Activated T-cell treated with anti-CD3 and anti-CD28 coated beads, Interleukin-2, amount 50 U/mL, for 72 hours (primary cell): Measurements from ENCODE around the gene HDAC7. TPM values are rescaled to one million over a fixed set of nuclear protein-coding genes. Genes with fewer than 3 reads are reported as not detected.

Experiments used
- ATAC-seq, 2 donors: fragments of 150-1000 bp; cut with Tn5 transposase; replicated peaks in 1 of 2; 2 replicates each; pipeline ENCODE4 v1.10.0; 2021; ENCODE audit warnings: moderate library complexity in 2 of 2, mild to moderate bottlenecking in 1 of 2
- DNase-seq, 2 donors: peaks; one replicate each; pipeline ENCODE4 v3.0.0; 2021 to 2022; ENCODE audit warnings: mixed read lengths in 1 of 2
- H3K27ac Mint-ChIP-seq: one replicate; pipeline ENCODE4 v1.8.0; 2022; ENCODE audit warnings: mild to moderate bottlenecking, moderate library complexity, mixed read lengths
- H3K27me3 Mint-ChIP-seq: one replicate; pipeline ENCODE4 v1.8.0; 2022; ENCODE audit warnings: low read depth, mixed read lengths
- H3K36me3 Mint-ChIP-seq, 2 donors: one replicate each; pipeline ENCODE4 v1.8.0; 2022; ENCODE audit warnings: mixed read lengths in 2 of 2, mild to moderate bottlenecking in 1 of 2; ENCODE audit not compliant: insufficient read depth in 2 of 2
- H3K4me1 Mint-ChIP-seq: one replicate; pipeline ENCODE4 v1.8.0; 2022; ENCODE audit warnings: low read depth, mixed read lengths
- H3K4me3 Mint-ChIP-seq, 2 donors: one replicate each; pipeline ENCODE4 v1.8.0; 2022; ENCODE audit warnings: mild to moderate bottlenecking in 2 of 2, mixed read lengths in 2 of 2, moderate library complexity in 2 of 2
- H3K9me3 Mint-ChIP-seq, 2 donors: one replicate each; pipeline ENCODE4 v1.8.0; 2022; ENCODE audit warnings: mixed read lengths in 2 of 2
- total RNA-seq, 2 donors: library from RNA; stranded (reverse); gene quantifications; one replicate each; pipeline ENCODE4 v1.2.3, GENCODE V29; 2022

HDAC7 gene
- total RNA-seq, 2 donors from 2014 or later = 288 to 350 TPM

DNA sequence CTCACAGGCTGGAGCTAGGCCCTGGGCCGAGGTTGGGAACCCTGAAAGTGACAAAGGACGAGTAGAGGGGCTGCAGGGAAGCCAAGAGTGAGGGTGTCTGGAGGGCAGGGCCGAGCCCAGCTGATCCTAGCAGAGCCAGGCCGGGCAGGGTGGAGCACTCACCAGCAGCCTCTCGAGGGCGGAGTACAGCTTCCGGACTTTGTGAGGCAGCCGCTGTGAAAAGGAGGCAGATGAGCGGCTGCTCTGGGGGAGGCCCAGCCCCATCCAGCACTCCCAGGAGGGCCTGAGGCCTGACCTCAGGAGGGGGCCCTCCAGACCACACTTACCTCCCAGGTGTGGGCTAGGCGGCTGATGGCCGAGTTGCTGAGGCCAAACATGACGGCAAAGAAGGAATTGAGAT is 79.7 kb downstream of the HDAC7 start:
- Mint-ChIP-seq H3K27ac (no peak overlapping the region), H3K9me3 (no peaks in the 10 kb centered on the region), H3K4me3 (no peak overlapping the region), H3K4me1 (peaks cover 24% of the 10 kb centered on the region), H3K27me3 (peaks cover 6% of the 10 kb centered on the region), H3K36me3 (no peaks in the 10 kb centered on the region)
- ATAC-seq = no peak
- DNase-seq = no peak

DNA sequence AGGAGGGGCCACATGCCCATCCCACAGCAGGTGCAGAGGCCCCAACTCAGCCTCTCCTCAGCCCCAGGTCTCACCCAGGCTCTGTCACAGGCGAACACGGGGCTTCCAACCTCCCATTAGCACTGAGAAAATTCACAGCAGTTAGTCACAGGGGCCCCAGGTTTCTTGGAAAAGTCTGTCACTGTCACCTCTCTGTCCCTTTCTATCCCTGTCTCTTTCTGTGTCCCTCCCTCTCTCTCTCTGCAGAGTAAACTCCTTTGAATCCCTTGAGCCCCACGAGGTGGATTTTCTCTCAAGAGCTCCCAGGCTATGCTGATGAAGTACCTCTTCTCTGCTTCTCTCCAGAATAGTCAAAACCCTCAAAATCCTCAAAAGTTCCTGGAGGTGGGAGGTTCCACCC is 80.4 kb downstream of the HDAC7 start:
- Mint-ChIP-seq H3K27me3 (no peaks in the 10 kb centered on the region), H3K27ac (no peak overlapping the region), H3K36me3 (no peaks in the 10 kb centered on the region), H3K4me3 (no peak overlapping the region), H3K4me1 (peaks cover 21% of the 10 kb centered on the region), H3K9me3 (no peaks in the 10 kb centered on the region)
- DNase-seq (no peak), ATAC-seq (no peak)

DNA sequence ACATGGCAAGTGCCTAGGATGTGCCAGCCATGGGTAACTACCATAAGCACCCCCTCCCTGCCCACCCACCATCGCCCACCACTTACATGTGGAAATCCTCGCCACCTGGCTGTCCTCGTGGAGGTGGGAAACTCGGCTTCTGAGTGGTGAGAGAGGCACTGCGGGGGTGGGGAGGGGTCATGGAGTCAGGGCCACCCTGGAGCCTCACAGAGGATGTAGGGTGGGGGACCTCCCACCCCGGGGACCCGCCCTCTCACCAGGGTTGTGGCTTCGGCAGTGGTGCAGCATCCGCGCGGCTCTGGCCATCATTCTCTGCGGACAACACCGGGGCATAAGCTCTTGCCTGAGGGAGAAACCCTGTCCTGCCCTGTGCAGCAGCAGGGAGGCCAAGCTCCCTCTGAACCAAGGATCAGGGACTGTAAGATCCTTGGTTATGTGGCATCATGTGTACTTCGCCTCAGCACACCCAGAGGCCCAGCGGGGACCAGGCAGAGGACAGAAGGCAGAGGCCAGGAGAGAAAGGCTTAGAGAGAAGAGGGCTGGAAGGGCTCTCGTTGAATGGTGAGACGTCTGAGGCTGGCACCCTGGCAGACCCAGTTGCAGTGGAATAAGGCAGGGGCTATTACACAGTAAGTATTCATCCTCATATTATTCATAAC is 81.6 kb downstream of the HDAC7 start:
- DNase-seq (no peak), ATAC-seq (no peak)
- H3K27me3 Mint-ChIP-seq = no peaks in the 10 kb centered on the region
- peaks cover 21% of the 10 kb centered on the region for H3K4me1 Mint-ChIP-seq
- no peaks in the 10 kb centered on the region for H3K9me3 Mint-ChIP-seq
- H3K4me3 Mint-ChIP-seq = no peak overlapping the region
- H3K27ac Mint-ChIP-seq = no peak overlapping the region
- no peaks in the 10 kb centered on the region for H3K36me3 Mint-ChIP-seq

DNA sequence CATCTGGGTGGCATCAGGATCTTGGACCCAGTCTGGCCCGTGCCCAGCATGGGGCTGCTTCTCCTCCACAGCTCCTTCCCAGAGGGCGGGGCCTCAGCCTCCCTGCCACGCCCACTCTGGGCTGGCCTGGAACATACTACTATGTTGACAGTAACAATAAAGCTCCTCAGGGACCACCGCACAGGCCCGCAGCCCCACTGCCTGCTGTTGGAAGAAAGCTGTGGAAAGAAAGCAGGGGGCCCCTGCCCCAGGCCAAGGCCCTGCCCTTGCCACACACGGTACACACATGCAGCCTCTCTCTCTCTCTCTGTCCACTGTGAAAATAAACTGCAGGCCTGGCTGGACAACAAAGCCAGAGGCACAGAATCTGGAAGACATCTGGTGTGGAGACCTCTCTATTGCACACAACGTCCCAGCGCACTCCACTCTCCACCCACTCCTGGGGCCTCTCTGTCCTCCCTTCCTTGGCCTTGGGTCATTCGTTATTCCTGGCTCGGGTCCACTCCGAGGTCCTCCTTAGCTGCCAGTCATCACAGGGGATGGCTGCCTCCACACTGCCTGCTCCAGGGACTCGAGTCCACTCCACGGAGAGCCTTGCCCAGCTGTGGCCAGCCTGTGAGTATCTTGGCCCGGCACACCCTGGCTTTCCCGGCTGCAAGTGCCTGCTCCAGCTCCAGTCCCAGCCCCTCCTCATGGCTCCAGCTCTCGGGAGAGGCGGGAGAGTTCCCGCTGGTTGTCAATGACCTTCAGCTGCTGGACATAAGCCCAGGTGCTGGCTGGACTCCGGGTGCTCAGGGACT is 82.6 kb downstream of the HDAC7 start:
- ATAC-seq (no peak), DNase-seq (no peak)
- Mint-ChIP-seq H3K27me3 (no peaks in the 10 kb centered on the region), H3K36me3 (no peaks in the 10 kb centered on the region), H3K4me1 (peaks cover 16% of the 10 kb centered on the region), H3K9me3 (no peaks in the 10 kb centered on the region), H3K4me3 (no peak overlapping the region), H3K27ac (no peak overlapping the region)

DNA sequence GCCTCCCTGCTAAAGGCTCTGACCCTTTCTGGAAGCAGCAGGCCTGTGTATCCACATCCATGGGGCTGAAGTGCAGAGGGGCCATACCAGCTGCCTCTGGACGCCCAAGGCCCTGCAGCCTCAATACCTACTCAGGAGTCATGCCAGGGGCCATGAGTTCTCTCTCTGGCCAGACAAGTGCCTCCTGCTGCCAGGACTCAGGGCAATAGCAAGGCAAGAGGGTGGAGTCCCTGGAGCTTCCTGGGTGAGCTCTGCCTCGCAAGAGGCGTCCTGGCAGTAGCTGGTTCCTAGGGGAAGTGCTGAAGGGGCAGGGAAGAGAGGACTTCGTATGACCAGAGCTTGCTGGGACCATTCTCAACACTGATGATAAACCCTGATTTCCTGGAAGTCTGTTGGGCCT is 83.5 kb downstream of the HDAC7 start:
- Mint-ChIP-seq H3K9me3 (no peaks in the 10 kb centered on the region), H3K4me1 (peaks cover 12% of the 10 kb centered on the region), H3K27ac (no peak overlapping the region), H3K27me3 (no peaks in the 10 kb centered on the region), H3K4me3 (no peak overlapping the region), H3K36me3 (no peaks in the 10 kb centered on the region)
- no peak for DNase-seq
- ATAC-seq = no peak

DNA sequence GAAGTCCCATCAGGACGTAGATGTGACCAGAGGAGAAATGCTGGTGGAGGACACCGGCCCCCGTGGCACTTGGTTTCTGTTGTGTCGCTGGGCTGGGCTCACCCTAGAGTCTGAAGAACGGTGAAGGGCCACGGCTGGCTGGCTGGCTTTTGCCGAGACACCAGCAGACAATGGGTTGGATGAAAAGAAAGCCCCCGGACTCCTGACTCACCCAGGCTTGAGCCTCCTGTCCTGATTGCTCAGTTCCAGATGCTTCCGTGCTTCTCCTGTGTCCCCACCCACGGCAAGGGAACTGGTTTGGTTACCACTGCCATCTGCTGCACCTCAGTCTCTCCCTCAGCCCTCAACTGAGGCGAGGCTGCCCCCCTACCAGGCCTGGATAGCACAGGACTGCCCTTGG is 84.1 kb downstream of the HDAC7 start:
- H3K4me3 Mint-ChIP-seq = no peak overlapping the region
- H3K9me3 Mint-ChIP-seq = no peaks in the 10 kb centered on the region
- DNase-seq (no peak), ATAC-seq (no peak)
- peaks cover 7% of the 10 kb centered on the region for H3K4me1 Mint-ChIP-seq
- no peak overlapping the region for H3K27ac Mint-ChIP-seq
- no peaks in the 10 kb centered on the region for H3K36me3 Mint-ChIP-seq
- no peaks in the 10 kb centered on the region for H3K27me3 Mint-ChIP-seq

DNA sequence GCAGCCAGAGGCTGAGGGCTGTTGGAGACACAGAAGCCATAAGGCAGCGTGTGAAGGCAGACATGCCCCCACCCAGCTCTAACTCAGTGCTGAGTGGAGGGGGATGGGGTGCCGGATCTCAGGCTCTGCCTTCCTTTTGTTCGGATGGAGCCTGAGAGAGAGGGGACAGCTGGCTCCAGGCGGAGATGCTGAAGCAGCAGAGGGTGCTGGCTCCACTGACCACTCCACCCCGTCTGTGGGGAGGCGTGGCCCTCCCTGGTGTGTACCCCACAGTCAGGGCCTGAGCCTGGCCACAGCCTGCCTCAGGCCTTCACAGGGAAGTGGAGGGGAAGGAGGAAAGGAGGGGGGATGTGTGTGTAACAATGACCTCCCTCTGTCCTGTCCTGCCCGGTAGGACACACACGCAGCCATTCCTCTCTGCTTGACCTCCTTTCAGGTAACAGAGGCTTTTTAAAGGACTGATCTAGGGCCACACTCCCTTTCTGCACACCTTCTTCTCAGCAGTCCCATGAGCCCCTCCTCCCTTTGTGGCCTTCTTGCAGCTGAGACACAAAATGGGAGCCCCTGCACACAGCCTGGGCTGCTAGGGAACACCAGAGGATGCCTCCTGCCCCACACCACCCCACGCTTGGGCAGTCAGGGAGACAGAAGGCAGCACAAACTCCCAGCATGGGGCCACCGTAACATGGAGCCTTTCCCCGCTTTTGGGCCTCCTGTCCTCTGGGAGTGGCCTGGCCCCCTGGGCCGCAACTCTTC is 84.8 kb downstream of the HDAC7 start:
- H3K4me3 Mint-ChIP-seq = no peak overlapping the region
- peaks cover 6% of the 10 kb centered on the region for H3K4me1 Mint-ChIP-seq
- no peaks in the 10 kb centered on the region for H3K9me3 Mint-ChIP-seq
- DNase-seq (no peak), ATAC-seq (no peak)
- peaks cover 0 to 1% of the 10 kb centered on the region in 2 donors for H3K36me3 Mint-ChIP-seq
- no peak overlapping the region for H3K27ac Mint-ChIP-seq
- H3K27me3 Mint-ChIP-seq = no peaks in the 10 kb centered on the region

DNA sequence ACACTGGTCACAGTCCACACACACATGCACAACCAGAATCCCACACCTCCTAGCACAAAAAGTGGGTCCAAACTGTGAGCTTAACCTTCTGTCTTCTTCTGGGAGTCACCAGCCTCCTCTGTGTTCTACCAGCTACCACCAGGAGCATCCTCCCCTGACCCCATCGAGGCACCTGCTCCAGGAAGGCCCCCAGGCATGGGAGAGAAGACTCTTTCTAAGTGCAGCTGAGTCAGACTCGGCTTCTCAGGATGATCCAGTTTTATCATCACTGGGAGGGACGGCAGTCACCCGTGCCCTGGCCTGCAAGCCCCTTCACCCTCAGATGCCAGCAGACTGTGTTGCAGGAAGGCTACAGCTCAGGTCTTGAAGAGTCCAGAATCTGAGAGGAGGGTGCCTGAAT is 86.6 kb downstream of the HDAC7 start:
- no peak overlapping the region for H3K4me3 Mint-ChIP-seq
- H3K27ac Mint-ChIP-seq = no peak overlapping the region
- H3K36me3 Mint-ChIP-seq = peaks cover 0 to 1% of the 10 kb centered on the region in 2 donors
- no peaks in the 10 kb centered on the region for H3K27me3 Mint-ChIP-seq
- H3K9me3 Mint-ChIP-seq = no peaks in the 10 kb centered on the region
- DNase-seq (no peak), ATAC-seq (no peak)
- no peaks in the 10 kb centered on the region for H3K4me1 Mint-ChIP-seq

Other genes with a start within 250 kb of the HDAC7 start
- 10 to 100 TPM; 34.4 to 36.0 TPM for gene RPAP3, start 113.9 kb downstream of the HDAC7 start, total RNA-seq
- under 1 TPM; 0.26 to 0.44 TPM for gene ENDOU, start 94.4 kb downstream of the HDAC7 start, total RNA-seq
- 1 to 10 TPM in 1 of 2 donors, under 1 TPM in 1; 0.62 to 1.4 TPM for gene RAPGEF3, start 61.0 kb downstream of the HDAC7 start, total RNA-seq
- 10 to 100 TPM; 14.6 to 15.2 TPM for gene SLC48A1, start 46.7 kb downstream of the HDAC7 start, total RNA-seq
- gene VDR, start 85.1 kb upstream of the HDAC7 start, total RNA-seq = 100 to 1,000 TPM; 217 to 224 TPM
- 100 to 1,000 TPM; 124 to 149 TPM for gene TMEM106C, start 143.7 kb upstream of the HDAC7 start, total RNA-seq
- under 1 TPM in 1 of 2 donors, not detected in 1; 0.14 TPM for gene COL2A1, start 184.6 kb upstream of the HDAC7 start, total RNA-seq